ENCODE measurements around the gene MINDY4. TPM values are rescaled to one million over a fixed set of nuclear protein-coding genes. Genes with fewer than 3 reads are reported as not detected.

MINDY4 gene
- total and polyA plus RNA-seq, 2 of the 4 experiments (the other 2 are of a cell fraction): 1.8 to 3.6 TPM

- no peak overlapping the region for H3K4me3 ChIP-seq (ENCODE audit: insufficient read depth, low read depth, low read length)
- no TSS peak for BruUV-seq (replicated peaks)
- H2BK120ac ChIP-seq (ENCODE audit: low read depth, low read length): no peak overlapping the region
- CTCF ChIA-PET: no interaction called here
- peaks cover 10% of the 10 kb centered on the region for H3K9me1 ChIP-seq (ENCODE audit: insufficient read depth, low read length)
- no peak overlapping the region for H2AK5ac ChIP-seq (ENCODE audit: low read depth, low read length)
- peaks cover 3% of the 10 kb centered on the region for H3K36me3 ChIP-seq (ENCODE audit: control insufficient read depth, insufficient read depth, low read length)
- H3K4me2 ChIP-seq (ENCODE audit: low read depth, low read length): no peak overlapping the region
- no peaks in the 10 kb centered on the region for H4K20me1 ChIP-seq (ENCODE audit: insufficient read depth, low read length)
- H3K56ac ChIP-seq (ENCODE audit: extremely low read depth, insufficient read depth, low read length): no peak overlapping the region
- H2BK20ac ChIP-seq (ENCODE audit: low read depth, low read length): no peak overlapping the region
- no peak overlapping the region for H4K91ac ChIP-seq (ENCODE audit: insufficient read depth, low read depth, low read length)
- H2AFZ ChIP-seq (replicated peaks; ENCODE audit: low read length, poor library complexity): no peak overlapping the region
- no peak overlapping the region for H4K8ac ChIP-seq (ENCODE audit: low read depth in 2 of 2, low read length in 2 of 2)
- H3K27ac ChIP-seq (ENCODE audit: insufficient read depth, low read length): no peak overlapping the region
- no peak overlapping the region for H4K5ac ChIP-seq (ENCODE audit: low read depth, low read length)
- no peaks in the 10 kb centered on the region for H3K27me3 ChIP-seq (ENCODE audit: control insufficient read depth, insufficient read depth, low read length)
- POLR2A ChIA-PET (ENCODE audit: unreplicated experiment): no interaction called here
- no peak overlapping the region for H3K14ac ChIP-seq (replicated peaks; ENCODE audit: low read depth, low read length)
- peaks cover 5% of the 10 kb centered on the region for H3K4me1 ChIP-seq (ENCODE audit: control insufficient read depth, insufficient read depth, low read length)
- H2BK15ac ChIP-seq (ENCODE audit: low read depth, low read length): no peak overlapping the region
- no peak overlapping the region for H3K18ac ChIP-seq (ENCODE audit: low read depth, low read length)
- H3K23ac ChIP-seq (ENCODE audit: low read depth, low read length): no peak overlapping the region
- no peaks in the 10 kb centered on the region for H3K9me3 ChIP-seq (ENCODE audit: control insufficient read depth, insufficient read depth, low read length)
- intact Hi-C loops (cut with micrococcal nuclease): no loop called here
- DNase-seq: no peak
- H2BK5ac ChIP-seq (ENCODE audit: low read depth, low read length, poor library complexity, severe bottlenecking): no peak overlapping the region
- H2AK9ac ChIP-seq (replicated peaks; ENCODE audit: low read depth, low read length, poor library complexity): no peak overlapping the region
- TF ChIP-seq NFE2L2 (IDR thresholded peaks at IDR 0.05; ENCODE audit: low read depth, low read length) (no peak), SMC3 (IDR thresholded peaks at IDR 0.05; ENCODE audit: low read depth, low read length) (no peak), CHD1 (IDR thresholded peaks at IDR 0.05; ENCODE audit: low read depth, low read length) (no peak), USF2 (IDR thresholded peaks at IDR 0.05; ENCODE audit: low read depth, low read length) (no peak), CEBPB (IDR thresholded peaks at IDR 0.05; ENCODE audit: low read depth, low read length) (no peak), MAFK (IDR thresholded peaks at IDR 0.05; ENCODE audit: low read depth, low read length) (no peak), BHLHE40 (IDR thresholded peaks at IDR 0.05; ENCODE audit: low read depth, low read length) (no peak), MAZ (IDR thresholded peaks at IDR 0.05; ENCODE audit: borderline replicate concordance, low read depth, low read length) (no peak), ELK1 (IDR thresholded peaks at IDR 0.05; ENCODE audit: borderline replicate concordance, low read depth, low read length) (no peak), RAD21 (IDR thresholded peaks at IDR 0.05; ENCODE audit: low read length) (no peak), RFX5 (IDR thresholded peaks at IDR 0.05; ENCODE audit: low read depth, low read length) (no peak), CTCF (conservative IDR thresholded peaks at IDR 0.05; ENCODE audit: low read depth, low read length) (no peak)
- ATAC-seq (ENCODE audit: low read depth): no peak
- dilution Hi-C loops (cut with HindIII; ENCODE audit: low sequenced_read_pairs, unreplicated experiment): no loop called here
- in situ Hi-C loops (cut with MboI; ENCODE audit: low sequenced_read_pairs): no loop called here
- no peak overlapping the region for H3K9ac ChIP-seq (ENCODE audit: low read depth, low read length)
- peaks cover 9 to 36% of the 10 kb centered on the region in 2 experiments for H3K79me1 ChIP-seq (ENCODE audit: low read depth in 1 of 2, low read length in 2 of 2)
- no peak overlapping the region for H3K4ac ChIP-seq (ENCODE audit: low read depth, low read length)
Measured at GRCh38 chr7:30775992-30776391, 4.8 kb downstream of the MINDY4 start.

All from IMR-90 (cell line).